Lower leg skin (tissue), 4 donors: ENCODE data around the gene ATP8B4. TPM values are rescaled to one million over a fixed set of nuclear protein-coding genes. Genes with fewer than 3 reads are reported as not detected.

ENCODE experiments used
- DNase-seq, 2 donors: peaks; one replicate each; pipeline ENCODE4 v3.0.0-alpha.2; 2019; ENCODE audit warnings: low spot score in 2 of 2
- H3K4me3 ChIP-seq: fragments of 200-600 bp; sonication (generic); 2 replicates; pipeline ENCODE4 v1.5.1; 2017; ENCODE audit warnings: mild to moderate bottlenecking, low read depth; ENCODE audit not compliant: poor library complexity, severe bottlenecking
- POLR2A ChIP-seq, 2 donors: fragments of 450-650 bp; IDR thresholded peaks; one replicate each; pipeline ENCODE4 v1.6.1; 2016 to 2017; ENCODE audit warnings: antibody characterized with exemption in 2 of 2, mild to moderate bottlenecking in 1 of 2, moderate library complexity in 1 of 2
- WGBS, 2 donors: methylation state at CpG; one replicate each; pipeline ENCODE4 v1.1.5; 2018; 5-methylcytosine and 5-hydroxymethylcytosine counted together
- intact Hi-C: fragments of 100-400 bp; cut with DNase I; formaldehyde crosslinking; loops from one replicate; pipeline ENCODE4 v1.15.0; 2023; ENCODE audit warnings: low total_unique reads
- total RNA-seq, 4 donors: library from RNA; depleted of rRNA; stranded (reverse); fragments of >200 nt; gene quantifications; one replicate each; pipeline ENCODE4 v1.1.0, GENCODE V29; 2016
- TF ChIP-seq, protein P1 (sequence below), 3 donors: fragments of 450-650 bp; IDR thresholded peaks; one replicate each; pipeline ENCODE4 v1.5.1; 2016; ENCODE audit warnings: antibody characterized with exemption in 3 of 3, mild to moderate bottlenecking in 3 of 3, moderate library complexity in 2 of 3

ATP8B4 gene
- total RNA-seq, 4 donors from 2014 or later = 1.9 to 6.3 (median 2.9) TPM

- H3K4me3 ChIP-seq = no peak overlapping the region
- WGBS, 2 donors = 44 to 49% methylated on average over 5 of the region's 5 CpGs
- intact Hi-C loops = no loop called here
- TF ChIP-seq, protein P1, sequence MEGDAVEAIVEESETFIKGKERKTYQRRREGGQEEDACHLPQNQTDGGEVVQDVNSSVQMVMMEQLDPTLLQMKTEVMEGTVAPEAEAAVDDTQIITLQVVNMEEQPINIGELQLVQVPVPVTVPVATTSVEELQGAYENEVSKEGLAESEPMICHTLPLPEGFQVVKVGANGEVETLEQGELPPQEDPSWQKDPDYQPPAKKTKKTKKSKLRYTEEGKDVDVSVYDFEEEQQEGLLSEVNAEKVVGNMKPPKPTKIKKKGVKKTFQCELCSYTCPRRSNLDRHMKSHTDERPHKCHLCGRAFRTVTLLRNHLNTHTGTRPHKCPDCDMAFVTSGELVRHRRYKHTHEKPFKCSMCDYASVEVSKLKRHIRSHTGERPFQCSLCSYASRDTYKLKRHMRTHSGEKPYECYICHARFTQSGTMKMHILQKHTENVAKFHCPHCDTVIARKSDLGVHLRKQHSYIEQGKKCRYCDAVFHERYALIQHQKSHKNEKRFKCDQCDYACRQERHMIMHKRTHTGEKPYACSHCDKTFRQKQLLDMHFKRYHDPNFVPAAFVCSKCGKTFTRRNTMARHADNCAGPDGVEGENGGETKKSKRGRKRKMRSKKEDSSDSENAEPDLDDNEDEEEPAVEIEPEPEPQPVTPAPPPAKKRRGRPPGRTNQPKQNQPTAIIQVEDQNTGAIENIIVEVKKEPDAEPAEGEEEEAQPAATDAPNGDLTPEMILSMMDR (IDR thresholded peaks at IDR 0.05) = no peak
- no peak for DNase-seq
Observed at GRCh38 chr15:50059883-50060282, 59.1 kb downstream of the ATP8B4 start.

GRCh38 chr15:50059203-50059772, 59.7 kb downstream of the ATP8B4 start:
- WGBS, 2 donors = 85 to 86% methylated on average over 5 of the region's 5 CpGs
- no peak overlapping the region for H3K4me3 ChIP-seq
- TF ChIP-seq, protein P1 (IDR thresholded peaks at IDR 0.05) = no peak
- DNase-seq = no peak
- intact Hi-C loops = no loop called here

DNA sequence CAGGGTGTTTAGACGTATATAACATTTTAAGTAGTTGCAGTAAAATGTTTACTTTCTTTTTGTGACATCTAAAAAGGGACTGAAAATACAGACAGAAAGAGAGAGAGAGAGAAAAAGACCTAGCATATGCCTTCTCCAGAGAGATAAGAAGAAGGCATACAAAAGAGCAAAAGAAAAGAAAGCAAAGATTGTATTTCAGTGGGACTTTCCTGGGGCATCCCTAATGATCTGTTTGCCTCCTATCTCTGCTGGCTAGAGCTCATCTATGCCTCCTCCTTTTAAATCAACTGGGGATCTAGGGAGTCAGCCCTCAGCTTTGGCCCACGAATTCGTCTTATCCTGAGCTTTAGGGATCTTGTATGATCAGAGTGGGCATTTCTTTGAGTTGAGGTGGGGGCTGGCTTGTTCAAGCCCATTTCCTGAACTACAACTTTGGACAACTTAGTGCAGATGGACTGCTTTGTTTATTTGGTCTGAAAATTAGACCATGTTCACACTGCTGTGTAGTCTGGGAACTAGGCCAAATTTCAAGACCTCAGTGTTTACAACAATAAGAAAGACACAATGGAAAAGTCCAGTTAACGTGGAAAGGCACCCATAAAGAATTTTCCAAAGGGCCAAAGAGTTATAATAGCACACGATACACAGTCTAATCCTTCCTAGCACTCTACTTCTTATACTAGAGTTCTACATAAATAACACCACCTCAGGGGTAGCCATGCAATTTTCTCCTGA, 61.0 kb downstream of the ATP8B4 start:
- intact Hi-C loops = no loop called here
- TF ChIP-seq POLR2A (IDR thresholded peaks at IDR 0.05) = no peak
- TF ChIP-seq, protein P1 (IDR thresholded peaks at IDR 0.05) = no peak
- DNase-seq = no peak
- WGBS, 2 donors = 46 to 55% methylated on average over 5 of the region's 5 CpGs
- no peak overlapping the region for H3K4me3 ChIP-seq

- DNase-seq = no peak
- intact Hi-C loops = no loop called here
- TF ChIP-seq POLR2A (IDR thresholded peaks at IDR 0.05) = no peak
- TF ChIP-seq, protein P1 (IDR thresholded peaks at IDR 0.05) = no peak
- no peak overlapping the region for H3K4me3 ChIP-seq
- 86 to 93% methylated on average over 4 of the region's 4 CpGs for WGBS, 2 donors
Observed at GRCh38 chr15:50057196-50057595, 61.8 kb downstream of the ATP8B4 start.

GRCh38 chr15:50055750-50056157, 63.3 kb downstream of the ATP8B4 start:
- 73 to 80% methylated on average over 5 of the region's 5 CpGs for whole genome bisulfite sequencing, 2 donors
- TF ChIP-seq POLR2A (IDR thresholded peaks at IDR 0.05) = no peak
- intact Hi-C loops = no loop called here
- H3K4me3 ChIP-seq = no peak overlapping the region
- no peak for DNase-seq

- intact Hi-C loops = no loop called here
- TF ChIP-seq, protein P1 (IDR thresholded peaks at IDR 0.05) = no peak
- 17 to 19% methylated on average over 1 of the region's 1 CpG for WGBS, 2 donors
- H3K4me3 ChIP-seq = no peak overlapping the region
- peak in 1 of 2 donors; percentile 23 for DNase-seq
Observed at GRCh38 chr15:50055332-50055731, 63.7 kb downstream of the ATP8B4 start.
